Effector CD4-positive, alpha-beta T cell (primary cell): ENCODE results near the gene MGA.

ENCODE experiments used
- DNase-seq: peaks from one replicate; pipeline ENCODE4 v3.0.0-alpha.2; 2020

MGA gene

DNA sequence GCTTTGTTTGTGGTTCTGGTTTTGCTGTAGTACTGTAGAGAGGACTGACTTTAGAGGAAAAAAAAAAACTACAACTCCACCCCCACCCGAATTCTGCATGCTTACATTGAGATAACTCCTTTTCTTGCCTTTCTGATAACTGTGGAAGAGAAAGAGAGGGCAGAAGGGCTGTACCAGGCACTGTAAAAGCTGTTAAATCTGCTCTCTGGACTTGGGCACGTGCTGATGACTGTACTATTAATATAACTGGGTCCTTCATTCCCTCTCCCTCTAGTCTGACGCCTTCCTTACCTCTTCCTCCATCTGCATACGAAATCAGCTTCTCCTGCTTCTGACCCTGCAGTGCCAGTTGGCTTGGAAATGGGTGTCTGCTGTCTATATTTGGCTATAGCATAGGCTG, 129.0 kb downstream of the MGA start:
- DNase-seq, result no peak

DNA sequence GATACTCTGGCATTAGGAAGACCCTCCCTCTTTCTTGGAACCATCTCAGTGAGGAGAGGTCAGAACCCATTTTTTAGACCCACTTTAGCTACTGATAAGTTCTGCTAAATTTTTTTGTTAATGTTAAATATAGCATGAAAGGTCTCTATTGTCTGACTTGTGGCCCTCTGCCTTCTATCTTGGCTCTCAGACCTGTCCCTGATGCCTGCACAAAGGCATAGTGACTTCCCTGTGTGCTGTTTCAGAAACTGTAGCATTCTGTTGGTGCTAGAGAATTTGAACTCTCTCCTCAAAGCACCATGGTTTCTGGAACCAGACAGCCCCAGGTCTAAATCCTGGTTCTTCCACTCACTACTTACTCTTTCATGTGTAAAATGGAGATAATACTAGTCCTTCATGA, 129.5 kb downstream of the MGA start:
- DNase-seq, result no peak

DNA sequence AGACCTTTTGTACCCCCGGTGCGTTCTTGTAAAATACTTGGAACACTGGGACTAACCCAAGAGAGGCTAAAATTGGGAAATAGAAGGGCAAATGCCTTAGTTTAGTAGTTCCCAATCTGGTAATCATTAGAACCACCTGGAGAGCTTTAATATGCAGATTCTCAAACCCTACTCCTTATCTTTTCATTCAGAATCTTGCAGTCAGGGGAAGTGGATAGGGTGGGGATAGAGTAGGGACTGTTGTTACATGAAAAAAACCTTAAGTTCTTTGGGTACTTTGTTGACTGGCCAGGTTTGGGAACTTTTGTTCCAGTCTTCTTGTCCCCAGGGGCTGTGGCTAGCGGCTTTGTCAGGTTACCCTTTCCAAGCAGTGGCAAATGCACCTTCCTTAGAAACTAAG, 130.0 kb downstream of the MGA start:
- DNase-seq, result no peak

DNA sequence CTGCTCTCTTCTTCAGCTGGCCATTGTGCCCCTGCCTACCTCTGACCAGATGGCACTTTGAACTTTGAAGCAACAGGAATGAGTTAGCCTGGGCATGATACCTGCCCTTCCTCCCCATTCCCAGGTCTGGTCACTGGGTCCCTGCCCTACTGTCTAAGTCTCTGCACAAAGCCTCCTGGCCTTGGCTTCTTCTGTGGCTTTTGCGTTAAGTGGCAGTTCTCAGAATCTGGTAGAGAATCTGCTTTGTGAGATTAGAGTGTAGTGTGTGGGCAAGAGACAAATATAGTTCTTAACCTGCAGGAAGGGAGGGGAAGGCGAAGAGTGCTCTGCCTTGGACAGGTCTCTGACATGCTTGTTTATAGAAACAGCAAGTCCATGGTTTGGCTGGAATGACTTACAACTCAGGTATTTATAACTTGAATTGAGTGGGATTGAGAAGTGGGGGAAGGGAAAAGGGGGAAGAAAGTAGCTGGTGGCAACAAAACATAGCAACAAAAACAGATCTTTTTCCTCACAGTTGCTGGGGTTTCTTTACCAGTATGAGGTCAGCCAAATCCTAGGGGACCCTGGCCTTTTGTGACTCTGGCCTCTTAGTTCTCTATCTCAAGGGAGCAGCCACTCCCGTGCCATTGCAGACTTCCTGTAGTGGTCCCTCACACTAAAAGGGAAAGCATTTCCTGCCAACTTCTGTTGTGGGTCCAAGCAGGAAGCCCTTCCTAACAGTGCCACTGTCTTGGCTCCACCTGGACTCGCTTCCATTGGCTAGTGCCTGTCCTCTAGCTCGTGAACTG, 130.7 kb downstream of the MGA start:
- no peak for DNase-seq

DNA sequence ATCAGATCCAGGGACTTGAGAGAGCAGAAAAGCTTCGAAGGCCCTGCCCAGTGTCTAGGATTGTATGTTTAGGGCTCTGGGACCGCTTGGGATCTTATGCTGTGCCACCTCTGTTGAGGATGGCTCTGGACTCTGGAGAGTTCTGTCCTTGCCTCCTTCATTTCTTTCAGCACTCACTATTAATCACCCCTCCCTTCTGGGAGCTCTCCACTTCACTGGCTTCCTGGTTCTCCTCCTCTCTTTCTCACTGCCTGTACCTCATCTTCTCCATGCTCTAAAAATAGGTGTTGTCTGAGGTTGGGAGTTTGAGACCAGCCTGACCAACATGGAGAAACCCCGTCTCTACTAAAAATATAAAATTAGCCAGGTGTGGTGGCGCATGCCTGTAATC, 131.3 kb downstream of the MGA start:
- no peak for DNase-seq

DNA sequence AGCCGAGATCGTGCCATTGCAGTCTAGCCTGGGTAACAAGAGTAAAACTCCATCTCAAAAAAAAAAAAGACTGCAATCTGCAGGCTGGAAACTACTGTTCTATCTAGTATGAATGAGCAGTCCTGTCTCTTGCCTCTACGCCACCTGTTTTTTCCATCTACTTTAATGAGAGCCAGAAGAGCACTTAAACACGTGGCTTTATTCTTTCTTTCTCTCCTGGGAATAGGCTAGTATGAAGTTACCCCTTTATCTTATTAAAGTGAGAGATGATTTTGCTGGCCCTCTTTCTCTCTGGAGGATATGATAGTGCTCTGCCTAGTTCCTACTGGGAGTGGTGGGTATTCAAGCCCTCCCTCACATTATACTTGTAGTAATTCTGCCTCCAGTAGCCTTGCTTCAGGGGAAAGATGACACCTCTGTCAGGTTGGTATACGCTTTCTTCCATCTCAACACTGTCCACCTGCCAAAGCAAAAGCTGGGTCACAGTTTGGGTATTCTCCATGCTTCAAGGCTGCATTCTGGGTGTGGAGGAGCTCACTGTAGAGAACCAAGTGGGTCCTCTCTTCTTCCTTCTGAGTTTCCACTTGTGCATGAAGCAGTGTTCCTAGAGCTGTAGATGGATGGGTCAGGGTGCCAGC, 131.9 kb downstream of the MGA start:
- DNase-seq, result no peak

DNA sequence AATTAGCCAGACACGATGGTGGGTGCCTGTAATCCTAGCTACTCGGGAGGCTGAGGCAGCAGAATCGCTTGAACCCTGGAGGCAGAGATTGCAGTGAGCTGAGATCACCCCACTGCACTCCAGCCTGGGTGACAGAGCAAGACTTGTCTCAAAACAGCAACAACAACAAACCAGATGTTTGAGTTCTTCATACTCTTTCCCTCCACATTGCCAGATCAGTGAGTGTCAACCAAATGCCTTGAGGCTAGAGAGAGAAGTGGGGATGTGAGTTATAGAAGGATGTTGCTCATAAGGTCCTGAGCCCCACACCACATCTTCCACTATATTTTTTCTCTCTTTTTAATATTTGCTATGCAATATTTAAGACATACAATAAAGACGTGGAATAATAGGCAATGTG, 133.9 kb downstream of the MGA start:
- DNase-seq, result no peak

DNA sequence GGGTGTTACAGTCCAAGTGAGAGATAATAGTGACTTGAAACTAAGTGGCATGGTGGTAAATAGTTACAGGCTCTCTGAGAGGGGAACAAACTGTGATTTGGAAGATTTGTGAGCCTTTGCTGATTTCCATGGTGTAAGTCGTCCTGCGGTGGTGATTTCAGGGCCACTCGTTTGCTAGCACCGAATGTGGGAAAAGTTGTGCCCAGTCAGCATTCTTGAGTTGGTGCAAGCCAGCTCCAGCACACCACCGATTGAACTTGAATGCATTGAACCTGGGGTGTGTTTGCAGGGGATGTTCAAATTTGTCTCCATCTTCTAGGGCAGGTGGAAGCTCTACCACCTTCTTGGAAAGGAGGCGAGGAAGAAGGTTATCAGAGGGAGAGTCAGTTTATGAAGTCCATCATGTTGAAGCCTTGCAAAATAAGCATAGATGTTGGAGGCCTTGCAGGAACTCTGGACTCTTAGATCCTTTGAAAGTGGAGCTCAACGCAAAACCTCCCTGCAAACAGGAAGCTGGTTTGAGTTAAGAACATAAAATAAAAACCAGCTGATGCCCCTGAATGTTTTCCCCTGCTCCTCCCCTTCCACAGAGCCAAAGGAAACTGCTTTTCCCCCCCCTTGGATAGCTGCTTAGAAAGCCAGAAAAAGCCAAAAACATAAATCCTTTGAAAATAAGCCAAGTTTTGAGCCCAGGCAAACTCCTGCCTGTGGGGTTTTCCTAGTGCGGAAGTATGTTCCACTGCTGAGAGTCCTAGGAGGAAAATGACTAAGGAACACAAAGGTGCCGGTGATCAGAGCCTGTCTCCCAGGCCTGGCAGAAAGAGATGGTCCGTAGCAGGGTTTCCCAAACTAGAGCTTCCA, 136.0 kb downstream of the MGA start:
- no peak for DNase-seq

DNA sequence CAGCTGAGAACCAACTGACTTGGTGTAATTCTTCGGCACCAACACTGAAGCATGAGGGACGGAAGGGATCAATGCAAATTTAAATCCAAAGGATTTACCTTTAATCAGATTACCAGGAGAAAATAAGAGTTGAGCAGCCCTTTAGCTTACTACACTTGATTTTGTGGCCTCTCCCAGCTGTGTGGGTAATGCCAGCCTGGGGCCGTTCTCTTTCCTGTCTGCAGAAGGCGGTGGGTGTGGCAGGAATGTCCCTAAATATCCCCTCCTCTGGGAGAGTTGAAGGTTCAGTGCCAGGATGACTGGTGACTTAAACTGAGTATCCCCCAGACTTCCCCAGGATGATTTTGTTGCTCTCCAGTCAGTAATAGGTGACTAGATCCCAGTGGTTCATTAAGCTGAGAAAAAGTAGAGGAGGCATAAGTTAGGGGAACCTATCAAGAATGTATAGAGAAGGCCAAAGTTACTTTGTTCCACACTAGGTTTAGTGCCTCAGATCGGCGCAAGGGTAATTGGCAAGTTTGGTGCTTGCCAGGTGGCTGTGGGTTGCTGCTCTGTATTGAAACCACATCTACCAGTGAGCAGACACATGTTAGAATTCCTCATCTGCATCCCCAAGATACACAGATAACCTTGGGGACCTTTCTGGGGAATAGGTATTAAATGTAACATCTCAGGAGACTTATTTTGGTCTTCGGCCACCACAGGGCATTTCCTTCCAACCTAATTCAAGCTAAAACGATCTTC, 137.2 kb downstream of the MGA start:
- DNase-seq, result no peak

DNA sequence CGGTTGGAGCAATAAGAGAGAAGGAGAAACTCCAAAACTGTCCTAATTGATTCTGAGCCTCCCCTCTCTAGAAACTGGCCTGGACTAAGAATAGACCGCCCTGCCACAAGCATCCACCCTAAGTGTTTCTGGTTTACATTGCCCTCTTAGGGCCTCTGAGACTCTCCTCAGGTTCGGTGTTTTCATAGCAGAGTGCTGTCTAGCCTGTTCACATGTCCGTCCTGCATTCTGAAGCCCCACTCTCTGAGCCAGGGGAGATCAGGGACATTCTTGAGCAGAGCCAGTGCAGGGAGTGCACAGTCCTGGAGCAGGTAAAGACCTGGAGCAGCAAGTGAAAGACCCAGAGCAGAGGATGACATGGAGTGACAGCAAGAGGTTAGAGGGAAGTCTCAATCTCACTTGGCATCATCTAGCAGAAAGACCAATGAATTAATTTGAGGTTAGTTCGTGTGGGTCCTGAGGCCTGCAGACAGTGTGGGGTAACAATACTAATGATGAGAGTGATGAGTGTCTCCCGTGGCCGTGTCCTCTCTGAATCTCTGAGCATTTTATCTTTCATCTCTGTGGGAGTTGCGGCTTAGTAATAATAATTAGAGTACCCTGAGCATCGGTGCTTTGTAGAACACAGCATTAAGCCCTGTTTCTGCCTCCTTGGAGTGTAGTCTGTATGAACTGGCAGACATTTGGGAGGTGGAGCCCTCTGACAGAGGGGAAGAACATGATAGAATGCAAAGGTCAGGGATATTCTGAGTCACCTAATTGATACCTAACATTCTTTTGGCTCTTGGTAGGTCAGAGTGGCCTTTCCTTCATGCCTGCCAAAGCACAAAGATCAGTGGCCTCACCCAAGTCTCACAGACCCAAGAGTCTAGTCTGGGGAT, 138.6 kb downstream of the MGA start:
- no peak for DNase-seq

DNA sequence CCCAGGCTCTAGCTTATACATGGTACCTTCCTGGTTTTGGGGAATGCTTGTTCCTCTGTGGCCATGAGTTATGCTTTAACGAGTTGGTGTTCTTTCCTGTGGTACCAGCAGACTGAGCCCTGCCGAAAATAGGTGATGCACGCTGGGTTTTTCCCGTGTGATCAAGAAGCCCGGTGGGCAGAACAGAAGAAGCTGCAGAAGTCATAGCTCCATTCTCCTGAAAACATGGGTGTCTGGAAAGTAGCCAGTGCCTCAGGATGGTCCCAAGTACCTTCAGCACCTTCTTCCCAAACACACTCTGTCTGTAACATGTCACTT, 139.2 kb downstream of the MGA start:
- DNase-seq, result no peak

DNA sequence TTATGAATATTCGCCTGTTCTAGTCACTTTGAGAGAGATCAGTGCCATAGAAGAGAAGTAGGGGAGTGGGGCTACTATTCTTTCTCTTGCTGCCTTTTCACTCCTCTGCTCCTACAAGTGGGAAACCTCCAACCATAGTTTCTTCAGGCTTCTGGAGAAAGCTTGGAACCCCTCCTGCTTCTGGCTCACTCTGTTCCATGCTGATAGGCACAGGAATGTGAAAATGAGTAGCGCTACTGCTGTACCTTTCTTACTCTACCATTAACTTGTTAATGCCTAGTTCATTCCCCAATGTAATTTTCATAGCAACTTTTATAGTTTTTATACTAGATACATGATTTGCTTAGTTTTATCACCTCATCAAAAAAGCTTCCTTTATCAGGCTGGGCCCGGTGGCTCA, 141.0 kb downstream of the MGA start:
- no peak for DNase-seq

DNA sequence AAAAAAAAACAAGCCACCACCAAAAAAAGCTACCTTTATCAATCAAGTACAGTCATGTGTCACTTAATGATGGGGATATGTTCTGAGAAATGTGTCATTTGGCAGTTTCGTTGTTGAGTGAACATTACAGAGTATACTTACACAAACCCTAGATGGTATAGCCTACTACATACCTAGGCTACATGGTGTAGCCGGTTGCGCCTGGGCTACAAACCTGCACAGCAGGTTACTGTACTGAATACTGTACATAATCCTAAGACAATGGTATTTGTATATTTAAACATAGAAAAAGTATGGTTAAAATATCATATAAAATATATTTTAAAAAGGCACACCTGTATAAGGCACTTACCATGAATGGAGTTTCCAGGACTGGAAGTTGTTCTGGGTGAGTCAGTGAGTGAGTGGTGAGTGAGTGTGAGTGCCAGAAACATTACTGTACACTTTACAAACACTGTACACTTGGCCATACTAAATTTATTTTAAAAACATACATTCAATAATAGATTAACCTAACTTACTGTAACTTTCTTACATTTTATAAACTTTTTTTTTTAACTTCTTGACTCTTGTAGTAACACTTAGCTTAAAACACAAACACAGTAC, 141.7 kb downstream of the MGA start:
- no peak for DNase-seq

DNA sequence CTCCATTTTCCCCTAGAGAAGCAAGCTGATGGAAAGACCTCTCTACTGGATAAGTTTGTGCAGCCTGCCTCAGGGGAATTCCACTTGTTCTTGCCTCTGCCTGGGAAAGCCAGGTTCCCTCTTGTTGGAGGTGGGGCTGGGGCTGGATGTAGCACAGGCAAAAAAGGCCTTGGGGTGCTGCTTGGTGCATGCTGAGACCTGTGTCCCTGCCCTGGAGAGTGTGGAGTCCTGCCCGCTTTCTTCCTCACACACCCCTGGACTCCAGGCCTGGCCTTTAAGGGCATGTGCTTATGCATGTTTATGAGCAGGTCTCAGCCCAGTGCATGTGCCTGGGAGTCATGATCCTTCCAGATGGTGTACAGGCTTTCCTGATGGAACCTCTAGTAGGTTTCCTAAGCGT, 144.2 kb downstream of the MGA start:
- DNase-seq, result no peak

DNA sequence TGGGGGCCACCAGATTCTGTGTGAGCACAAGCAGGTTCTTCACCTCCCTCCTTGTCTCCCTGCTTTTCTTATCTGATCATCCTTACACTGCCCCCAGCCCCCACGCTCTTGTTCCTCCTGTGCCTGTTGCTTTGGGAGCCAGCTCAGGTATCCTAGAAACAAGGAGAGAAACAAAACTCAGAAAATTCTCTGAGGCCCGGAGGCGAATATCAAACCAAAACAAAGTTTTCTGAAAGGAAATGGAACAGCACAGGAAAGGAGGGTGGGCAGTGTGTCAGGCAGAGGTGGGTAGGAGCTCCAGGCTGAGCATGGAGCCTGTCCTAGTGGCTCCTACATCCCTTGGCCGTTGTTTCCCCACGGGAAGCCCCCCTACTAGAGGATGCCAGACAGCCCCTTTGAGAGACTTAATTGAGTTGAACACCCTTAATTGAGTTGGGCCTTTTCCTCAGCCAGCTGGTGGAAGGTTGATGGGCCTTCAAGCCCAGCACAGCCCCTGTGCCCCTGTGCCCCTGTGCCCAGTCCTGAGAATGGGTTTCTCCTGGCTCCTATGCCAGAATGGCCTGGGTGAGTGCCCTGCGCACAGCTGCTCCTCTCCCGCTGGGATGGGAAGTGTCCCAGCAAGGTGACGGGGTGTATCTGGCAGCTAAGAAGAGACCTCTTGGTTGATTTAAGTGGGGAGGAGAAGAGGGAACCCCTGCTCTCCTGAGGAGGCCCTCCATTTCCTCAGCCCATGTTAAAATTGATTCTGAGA, 144.9 kb downstream of the MGA start:
- DNase-seq, result no peak

DNA sequence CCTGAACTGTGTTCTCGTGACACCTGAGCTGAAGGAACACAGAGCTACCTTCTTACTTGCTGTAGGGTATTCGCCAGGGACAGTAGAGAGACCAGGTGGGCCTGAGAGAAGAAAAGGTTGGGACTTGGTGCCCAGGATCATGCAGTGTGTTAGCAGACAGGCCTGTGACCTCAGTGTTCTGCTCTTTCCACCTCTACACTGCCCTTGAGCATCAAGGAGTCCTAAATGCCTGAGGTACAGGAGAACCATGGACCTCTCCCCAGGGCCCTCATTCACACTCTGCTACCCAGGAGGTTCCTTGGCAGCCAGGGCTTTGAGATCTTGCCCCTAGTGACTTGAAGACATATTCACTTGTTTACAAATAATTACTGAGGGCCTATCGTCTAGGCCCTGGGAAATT, 145.5 kb downstream of the MGA start:
- DNase-seq, result no peak

DNA sequence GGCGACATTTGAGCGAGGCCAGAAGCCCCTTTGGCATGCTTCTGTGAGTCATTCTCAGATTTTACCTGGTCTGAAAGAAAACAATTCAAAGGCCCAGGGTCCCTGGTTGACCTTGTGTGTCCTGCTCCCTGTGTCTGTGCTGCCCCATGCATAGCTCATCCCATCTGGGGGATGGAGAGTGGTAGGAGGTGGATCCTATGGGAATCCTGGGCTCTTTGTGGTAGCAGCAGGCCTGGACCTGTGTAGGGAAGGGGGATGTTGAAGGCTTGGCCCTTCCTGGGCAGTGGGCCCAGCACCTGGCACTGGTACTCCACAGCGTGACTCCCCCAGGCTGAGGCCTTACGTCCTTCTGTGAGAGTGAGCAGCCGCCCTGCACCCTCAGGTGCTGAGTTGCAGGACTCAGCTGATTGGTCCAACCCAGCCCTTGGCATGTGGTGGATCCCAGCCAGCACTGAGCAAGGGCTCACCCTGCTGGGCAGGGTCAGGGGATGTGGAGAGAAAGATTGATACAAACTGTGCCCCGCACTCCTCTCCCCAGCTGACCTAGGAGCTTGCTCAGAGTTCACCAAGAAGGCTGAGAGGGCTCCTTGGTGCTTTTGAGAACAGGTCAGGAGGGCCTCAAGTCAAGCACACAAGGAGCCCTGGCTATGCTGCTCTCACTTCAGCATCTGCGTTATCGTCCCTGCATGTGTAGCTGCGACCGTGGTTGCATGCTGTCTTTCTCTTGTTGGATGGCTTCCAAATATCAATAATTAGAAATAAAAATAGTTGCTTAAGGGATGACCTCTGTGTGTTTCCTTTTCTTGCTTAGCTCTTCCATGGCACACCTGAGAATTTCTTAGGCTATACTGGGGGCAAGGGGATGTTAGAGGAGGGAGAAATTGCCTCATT, 146.3 kb downstream of the MGA start:
- no peak for DNase-seq

DNA sequence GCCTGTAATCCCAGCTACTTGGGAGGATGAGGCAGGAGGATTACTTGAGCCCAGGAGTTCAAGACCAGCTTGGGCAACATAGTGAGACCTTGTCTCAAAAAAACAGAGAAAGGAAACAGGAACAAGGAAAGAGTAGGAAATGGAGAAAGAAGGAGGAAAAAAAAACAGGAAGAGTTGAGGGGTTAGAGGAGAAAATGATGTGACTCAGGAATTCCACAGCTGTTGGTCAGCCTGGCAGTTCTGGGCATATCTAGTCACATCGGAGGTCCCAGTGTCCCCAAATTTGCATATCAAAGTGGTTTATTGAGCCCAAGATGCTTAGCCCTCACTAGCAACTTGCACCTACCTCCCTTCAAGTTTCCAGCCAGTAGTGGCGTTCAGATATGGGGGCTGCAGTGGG, 148.9 kb downstream of the MGA start:
- no peak for DNase-seq

DNA sequence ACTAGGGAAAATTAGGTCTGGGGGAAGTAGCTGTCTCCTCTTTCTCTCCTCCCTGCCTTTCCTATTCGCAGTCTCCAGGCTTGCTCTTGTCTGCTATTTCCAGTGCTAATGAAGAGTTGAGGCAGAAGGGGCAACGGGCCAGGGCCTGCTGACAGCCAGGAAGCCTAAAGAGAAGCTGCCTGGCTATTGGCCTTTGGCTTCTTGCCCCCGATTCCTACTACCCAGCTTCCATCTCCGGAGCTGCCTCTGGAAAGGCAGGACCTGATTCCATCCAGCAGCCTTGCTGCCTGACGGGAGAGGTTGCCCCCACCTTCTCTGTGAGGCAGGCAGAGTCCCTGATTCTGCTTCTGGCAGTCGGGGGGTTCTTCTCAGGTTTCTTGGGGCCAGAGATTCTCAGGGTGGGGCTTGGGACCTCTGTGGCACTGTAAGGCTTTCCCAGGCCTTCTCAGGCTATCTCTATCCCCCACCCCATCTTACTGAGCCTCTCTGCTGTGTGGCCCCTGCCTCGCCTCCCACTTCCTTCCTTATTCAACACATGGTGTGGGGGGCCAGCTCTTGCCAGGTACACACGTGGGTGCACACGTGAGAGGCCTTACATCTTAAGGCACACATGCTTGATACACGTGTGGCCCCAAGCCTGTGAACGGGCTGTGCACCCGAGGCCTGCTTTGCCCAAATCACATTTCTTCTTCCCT, 149.5 kb downstream of the MGA start:
- DNase-seq, result no peak
